Neural progenitor cell (in vitro differentiated cells): ENCODE data around the gene CHRNG. TPM values are rescaled to one million over a fixed set of nuclear protein-coding genes. Genes with fewer than 3 reads are reported as not detected.
A peak's percentile ranks its signal among the peaks of the same experiment; 100 is the strongest.

Experiments used
- DNase-seq: peaks from one replicate; pipeline ENCODE4 v3.0.0-alpha.2; 2016; ENCODE audit warnings: low spot score
- H2AFZ ChIP-seq: fragments of 200-600 bp; sonication (generic); replicated peaks from 2 replicates; pipeline ENCODE4 v1.6.1; 2016; ENCODE audit warnings: antibody characterized with exemption
- H3F3A ChIP-seq: fragments of 200-600 bp; sonication (generic); 2 replicates; pipeline ENCODE4 v1.6.1; 2016; ENCODE audit warnings: antibody characterized with exemption, low read depth
- H3K27ac ChIP-seq: fragments of 200-600 bp; sonication (generic); 2 replicates; pipeline ENCODE4 v1.5.1; 2016; ENCODE audit warnings: mild to moderate bottlenecking
- H3K27me3 ChIP-seq: fragments of 200-600 bp; sonication (generic); 2 replicates; pipeline ENCODE4 v1.6.1; 2016; ENCODE audit warnings: mild to moderate bottlenecking, moderate library complexity
- H3K36me3 ChIP-seq: fragments of 200-600 bp; sonication (generic); 2 replicates; pipeline ENCODE4 v1.5.1; 2016
- H3K4me1 ChIP-seq: fragments of 200-600 bp; sonication (generic); 2 replicates; pipeline ENCODE4 v1.6.1; 2016; ENCODE audit warnings: mixed run types
- H3K4me2 ChIP-seq: fragments of 200-600 bp; sonication (generic); 2 replicates; pipeline ENCODE4 v1.6.1; 2016
- H3K4me3 ChIP-seq: fragments of 200-600 bp; sonication (generic); 2 replicates; pipeline ENCODE4 v1.5.1; 2016
- H3K79me2 ChIP-seq: fragments of 200-600 bp; sonication (generic); 2 replicates; pipeline ENCODE4 v1.6.1; 2016; ENCODE audit warnings: low read depth
- H3K9ac ChIP-seq: fragments of 200-600 bp; sonication (generic); 2 replicates; pipeline ENCODE4 v1.6.1; 2016
- H3K9me3 ChIP-seq: fragments of 200-600 bp; sonication (generic); 2 replicates; pipeline ENCODE4 v1.5.1; 2016; ENCODE audit warnings: low read depth
- H4K20me1 ChIP-seq: fragments of 200-600 bp; sonication (generic); 2 replicates; pipeline ENCODE4 v1.6.1; 2016; ENCODE audit warnings: low read depth
- H3K27ac Mint-ChIP-seq: 3 replicates; pipeline ENCODE4 v1.8.0; 2021; ENCODE audit warnings: mixed read lengths
- H3K27me3 Mint-ChIP-seq: 2 replicates; pipeline ENCODE4 v1.8.0; 2022; ENCODE audit warnings: low read depth, mild to moderate bottlenecking, inconsistent platforms, moderate library complexity, mixed read lengths; ENCODE audit not compliant: insufficient read depth
- H3K36me3 Mint-ChIP-seq: 3 replicates; pipeline ENCODE4 v1.8.0; 2021; ENCODE audit warnings: mixed read lengths
- H3K4me1 Mint-ChIP-seq: 3 replicates; pipeline ENCODE4 v1.8.0; 2021; ENCODE audit warnings: mixed read lengths
- H3K4me3 Mint-ChIP-seq: 3 replicates; pipeline ENCODE4 v1.8.0; 2021; ENCODE audit warnings: mild to moderate bottlenecking, moderate library complexity, mixed read lengths
- H3K9me3 Mint-ChIP-seq: 3 replicates; pipeline ENCODE4 v1.8.0; 2020; ENCODE audit warnings: mixed read lengths
- CTCF ChIP-seq: fragments of 200-600 bp; sonication (generic); IDR thresholded peaks from 2 replicates; pipeline ENCODE4 v1.5.1; 2017; ENCODE audit warnings: antibody characterized with exemption, mild to moderate bottlenecking
- EZH2 ChIP-seq: fragments of 200-600 bp; sonication (generic); IDR thresholded peaks from 2 replicates; pipeline ENCODE4 v1.6.1; 2017; ENCODE audit warnings: antibody characterized with exemption, mild to moderate bottlenecking, moderate library complexity
- EZH2phosphoT487 ChIP-seq: fragments of 200-600 bp; sonication (generic); IDR thresholded peaks from 2 replicates; pipeline ENCODE4 v1.6.1; 2017; ENCODE audit warnings: antibody characterized with exemption
- total RNA-seq: library from RNA; depleted of rRNA; stranded (reverse); fragments of >200 nt; gene quantifications from 2 replicates; pipeline ENCODE4 v1.2.3, GENCODE V29; 2015; ENCODE audit warnings: low replicate concordance

CHRNG gene
- total RNA-seq, 1 donor from 2014 or later: not detected

- H3F3A ChIP-seq: no peaks in the 10 kb centered on the region
- H3K9me3 Mint-ChIP-seq: no peaks in the 10 kb centered on the region
- H3K27ac Mint-ChIP-seq: no peak overlapping the region
- no peaks in the 10 kb centered on the region for H3K79me2 ChIP-seq
- peaks cover 10% of the 10 kb centered on the region for H3K4me1 Mint-ChIP-seq
- H3K27me3 ChIP-seq: no peaks in the 10 kb centered on the region
- TF ChIP-seq EZH2: no peak
- no peak for TF ChIP-seq EZH2phosphoT487
- TF ChIP-seq CTCF: no peak
- H3K4me2 ChIP-seq: no peak overlapping the region
- H3K4me3 ChIP-seq: no peak overlapping the region
- H3K9ac ChIP-seq: no peak overlapping the region
- no peak overlapping the region for H2AFZ ChIP-seq
- no peak overlapping the region for H3K27ac ChIP-seq
- H3K4me3 Mint-ChIP-seq: no peak overlapping the region
- no peak for DNase-seq
- H4K20me1 ChIP-seq: no peaks in the 10 kb centered on the region
- H3K36me3 ChIP-seq: no peaks in the 10 kb centered on the region
- peaks cover 2% of the 10 kb centered on the region for H3K27me3 Mint-ChIP-seq
- H3K9me3 ChIP-seq: no peaks in the 10 kb centered on the region
- H3K36me3 Mint-ChIP-seq: peaks cover 13% of the 10 kb centered on the region
- peaks cover 12% of the 10 kb centered on the region for H3K4me1 ChIP-seq
Measured at GRCh38 chr2:232576995-232577394, 37.5 kb downstream of the CHRNG start.

- Histone ChIP-seq H3K36me3 (no peaks in the 10 kb centered on the region), H3K9me3 (no peaks in the 10 kb centered on the region), H3K9ac (no peak overlapping the region), H3K27ac (no peak overlapping the region), H4K20me1 (no peaks in the 10 kb centered on the region), H3K4me3 (no peak overlapping the region), H3K27me3 (no peaks in the 10 kb centered on the region), H2AFZ (no peak overlapping the region), H3F3A (no peaks in the 10 kb centered on the region), H3K79me2 (no peaks in the 10 kb centered on the region), H3K4me2 (no peak overlapping the region), H3K4me1 (peaks cover 12% of the 10 kb centered on the region)
- TF ChIP-seq CTCF (no peak), EZH2 (no peak), EZH2phosphoT487 (no peak)
- H3K36me3 Mint-ChIP-seq: peaks cover 13% of the 10 kb centered on the region
- no peaks in the 10 kb centered on the region for H3K27me3 Mint-ChIP-seq
- H3K4me3 Mint-ChIP-seq: no peak overlapping the region
- no peaks in the 10 kb centered on the region for H3K9me3 Mint-ChIP-seq
- peak; percentile 14 for DNase-seq
- H3K4me1 Mint-ChIP-seq: peaks cover 10% of the 10 kb centered on the region
- no peak overlapping the region for H3K27ac Mint-ChIP-seq
Measured at GRCh38 chr2:232577841-232578240, 38.3 kb downstream of the CHRNG start.

DNA sequence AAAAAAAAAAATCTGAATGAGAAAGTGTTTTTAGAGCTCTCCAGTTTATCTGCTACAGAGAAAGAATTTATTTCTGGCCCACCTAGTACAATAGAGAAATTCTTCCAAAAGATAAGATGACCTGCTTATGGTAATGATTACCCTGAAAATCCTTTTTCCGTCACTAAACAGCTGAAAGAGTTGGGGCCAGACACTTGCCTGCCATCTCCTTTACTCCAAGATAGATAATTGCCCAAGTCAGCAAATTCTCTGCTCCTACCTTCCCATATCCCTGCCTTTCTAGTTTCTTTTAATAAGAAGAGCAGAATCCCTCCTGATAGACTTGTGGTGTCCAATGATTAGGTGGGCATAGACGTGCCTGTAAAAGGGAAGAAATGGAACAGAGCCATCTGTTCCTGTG is 39.1 kb downstream of the CHRNG start:
- peaks cover 13% of the 10 kb centered on the region for H3K36me3 Mint-ChIP-seq
- Histone ChIP-seq H3K79me2 (no peaks in the 10 kb centered on the region), H3K4me3 (no peak overlapping the region), H3K9me3 (no peaks in the 10 kb centered on the region), H3K27ac (no peak overlapping the region), H2AFZ (no peak overlapping the region), H3F3A (no peaks in the 10 kb centered on the region), H3K9ac (no peak overlapping the region), H3K36me3 (no peaks in the 10 kb centered on the region), H3K4me1 (peaks cover 10% of the 10 kb centered on the region), H4K20me1 (no peaks in the 10 kb centered on the region), H3K4me2 (no peak overlapping the region), H3K27me3 (no peaks in the 10 kb centered on the region)
- no peak for DNase-seq
- H3K27me3 Mint-ChIP-seq: no peaks in the 10 kb centered on the region
- H3K4me3 Mint-ChIP-seq: no peak overlapping the region
- H3K4me1 Mint-ChIP-seq: peaks cover 8% of the 10 kb centered on the region
- no peak overlapping the region for H3K27ac Mint-ChIP-seq
- TF ChIP-seq EZH2phosphoT487 (no peak), EZH2 (no peak), CTCF (no peak)
- no peaks in the 10 kb centered on the region for H3K9me3 Mint-ChIP-seq

GRCh38 chr2:232580648-232580981 is 41.1 kb downstream of the CHRNG start:
- Histone ChIP-seq H4K20me1 (no peaks in the 10 kb centered on the region), H3K4me3 (no peak overlapping the region), H3K4me1 (peaks cover 8% of the 10 kb centered on the region), H3K27ac (no peak overlapping the region), H3K9ac (no peak overlapping the region), H3K9me3 (no peaks in the 10 kb centered on the region), H3F3A (no peaks in the 10 kb centered on the region), H3K36me3 (no peaks in the 10 kb centered on the region), H2AFZ (no peak overlapping the region), H3K79me2 (no peaks in the 10 kb centered on the region), H3K4me2 (no peak overlapping the region), H3K27me3 (no peaks in the 10 kb centered on the region)
- DNase-seq: no peak
- Mint-ChIP-seq H3K27me3 (peaks cover 2% of the 10 kb centered on the region), H3K4me3 (no peak overlapping the region), H3K27ac (no peak overlapping the region), H3K36me3 (peaks cover 14% of the 10 kb centered on the region), H3K4me1 (no peaks in the 10 kb centered on the region), H3K9me3 (no peaks in the 10 kb centered on the region)
- no peak for TF ChIP-seq EZH2
- no peak for TF ChIP-seq EZH2phosphoT487
- TF ChIP-seq CTCF: no peak
